ENCODE results near the gene CCNYL1.
A peak's percentile ranks its signal among the peaks of the same experiment; 100 is the strongest.
"Not testable (repeated sequence)": the region's sequence is repeated elsewhere in the genome, so short reads cannot be mapped to it uniquely, and the experiment has no call there.

Gene CCNYL1

GRCh38 chr2:207697411-207697810 lies 14.0 kb upstream of the CCNYL1 start:
- H3K27ac ChIP-seq (ENCODE audit: low read depth, low read length, severe bottlenecking): no peak overlapping the region
- H3K4me1 ChIP-seq (ENCODE audit: control insufficient read depth, insufficient read depth, low read length, poor library complexity, severe bottlenecking): no peaks in the 10 kb centered on the region
- WGBS, 2 experiments (ENCODE audit: insufficient coverage in 2 of 2): 88 to 100% methylated on average over 1 of the region's 1 CpG
- no peaks in the 10 kb centered on the region for H3K9me3 ChIP-seq (ENCODE audit: control insufficient read depth, low read length)
- no peak overlapping the region for H3K4me3 ChIP-seq (ENCODE audit: extremely low read depth, insufficient read depth, low read length, poor library complexity, severe bottlenecking)
- H3K36me3 ChIP-seq (ENCODE audit: control insufficient read depth, insufficient read depth, low read length): no peaks in the 10 kb centered on the region

- Histone ChIP-seq H3K4me1 (ENCODE audit: control insufficient read depth, insufficient read depth, low read length, poor library complexity, severe bottlenecking) (no peaks in the 10 kb centered on the region), H3K36me3 (ENCODE audit: control insufficient read depth, insufficient read depth, low read length) (no peaks in the 10 kb centered on the region), H3K9me3 (ENCODE audit: control insufficient read depth, low read length) (no peaks in the 10 kb centered on the region), H3K4me3 (ENCODE audit: extremely low read depth, insufficient read depth, low read length, poor library complexity, severe bottlenecking) (no peak overlapping the region), H3K27ac (ENCODE audit: low read depth, low read length, severe bottlenecking) (no peak overlapping the region)
- 93 to 97% methylated on average over 5 of the region's 5 CpGs for WGBS, 2 experiments (ENCODE audit: insufficient coverage in 2 of 2)
These were observed 13.1 kb upstream of the CCNYL1 start for GRCh38 chr2:207698301-207698700.

- Histone ChIP-seq H3K27ac (ENCODE audit: low read depth, low read length, severe bottlenecking) (no peak overlapping the region), H3K36me3 (ENCODE audit: control insufficient read depth, insufficient read depth, low read length) (no peaks in the 10 kb centered on the region), H3K9me3 (ENCODE audit: control insufficient read depth, low read length) (no peaks in the 10 kb centered on the region), H3K4me3 (ENCODE audit: extremely low read depth, insufficient read depth, low read length, poor library complexity, severe bottlenecking) (no peak overlapping the region), H3K4me1 (ENCODE audit: control insufficient read depth, insufficient read depth, low read length, poor library complexity, severe bottlenecking) (peaks cover 5% of the 10 kb centered on the region)
- 80 to 94% methylated on average over 1 to 2 of the region's 3 CpGs for WGBS, 2 experiments (ENCODE audit: insufficient coverage in 2 of 2)
These were observed 7.4 kb upstream of the CCNYL1 start for GRCh38 chr2:207704078-207704477.

GRCh38 chr2:207704671-207705070 lies 6.8 kb upstream of the CCNYL1 start:
- H3K27ac ChIP-seq (ENCODE audit: low read depth, low read length, severe bottlenecking): no peak overlapping the region
- no peaks in the 10 kb centered on the region for H3K9me3 ChIP-seq (ENCODE audit: control insufficient read depth, low read length)
- H3K36me3 ChIP-seq (ENCODE audit: control insufficient read depth, insufficient read depth, low read length): no peaks in the 10 kb centered on the region
- no peak overlapping the region for H3K4me3 ChIP-seq (ENCODE audit: extremely low read depth, insufficient read depth, low read length, poor library complexity, severe bottlenecking)
- H3K4me1 ChIP-seq (ENCODE audit: control insufficient read depth, insufficient read depth, low read length, poor library complexity, severe bottlenecking): peaks cover 5% of the 10 kb centered on the region

DNA sequence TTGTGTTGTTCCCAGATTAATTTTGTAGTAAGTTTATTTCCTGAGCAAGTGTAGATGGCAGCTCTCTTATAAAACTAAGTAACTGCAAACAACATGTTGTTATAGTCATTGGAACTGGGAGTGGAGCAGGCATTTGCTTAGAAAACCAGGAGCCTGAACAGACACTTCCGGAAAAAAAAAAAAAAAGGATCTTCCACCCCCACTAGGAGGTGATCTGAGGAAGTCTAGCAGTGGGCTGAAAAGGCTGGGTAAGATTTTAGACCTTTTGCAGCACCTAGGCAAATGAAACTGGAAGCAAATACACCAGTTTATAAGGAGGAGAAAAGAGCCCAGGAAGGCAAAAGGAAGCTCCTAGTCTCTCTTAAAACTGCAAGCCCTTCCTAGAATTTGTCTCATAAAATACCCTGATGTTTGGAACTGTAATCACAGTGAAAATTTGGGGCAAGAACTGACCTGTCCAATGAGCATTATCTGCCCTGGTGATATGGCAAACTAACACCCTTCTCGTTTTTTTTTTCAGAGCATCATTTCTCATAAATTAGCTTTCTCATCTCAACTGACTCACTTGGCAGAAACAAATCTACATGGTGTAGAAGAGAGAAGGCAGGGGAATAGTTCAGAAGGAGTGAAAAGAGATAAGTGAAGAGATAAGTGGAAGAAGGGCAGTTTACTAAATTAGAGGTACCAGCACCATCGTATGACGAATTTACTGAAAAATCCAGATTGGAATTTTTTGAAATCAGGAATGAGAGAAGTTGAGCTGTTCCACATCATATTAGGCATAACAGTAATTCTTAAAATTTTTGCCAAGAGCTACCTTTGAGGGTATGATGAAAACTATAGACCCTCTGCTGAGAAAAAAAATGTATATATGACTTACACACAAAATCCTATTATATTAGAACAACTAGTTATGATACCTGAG lies 4.2 kb upstream of the CCNYL1 start:
- WGBS, 2 experiments (ENCODE audit: insufficient coverage in 2 of 2): 90% methylated on average over 2 of the region's 4 CpGs; no CpG with 5 or more reads in 1 of the 2 experiments
- H3K27ac ChIP-seq (ENCODE audit: low read depth, low read length, severe bottlenecking): no peak overlapping the region
- H3K4me3 ChIP-seq (ENCODE audit: extremely low read depth, insufficient read depth, low read length, poor library complexity, severe bottlenecking): no peak overlapping the region

GRCh38 chr2:207711750-207712530 lies 500 bp downstream of the CCNYL1 start:
- WGBS, 2 experiments (ENCODE audit: insufficient coverage in 2 of 2): 0% methylated on average over 27 to 49 of the region's 67 CpGs
- Histone ChIP-seq H3K27ac (ENCODE audit: low read depth, low read length, severe bottlenecking) (peak overlapping the region; percentile 79), H3K36me3 (ENCODE audit: control insufficient read depth, insufficient read depth, low read length) (peaks cover 16% of the 10 kb centered on the region), H3K9me3 (ENCODE audit: control insufficient read depth, low read length) (no peaks in the 10 kb centered on the region), H3K4me3 (ENCODE audit: extremely low read depth, insufficient read depth, low read length, poor library complexity, severe bottlenecking) (peak overlapping the region; percentile 86), H3K4me1 (ENCODE audit: control insufficient read depth, insufficient read depth, low read length, poor library complexity, severe bottlenecking) (peaks cover 11% of the 10 kb centered on the region)

More for the DNA sequence above, 4.2 kb upstream of the CCNYL1 start:
- no peaks in the 10 kb centered on the region for H3K9me3 ChIP-seq (ENCODE audit: control insufficient read depth, low read length)
- no peaks in the 10 kb centered on the region for H3K36me3 ChIP-seq (ENCODE audit: control insufficient read depth, insufficient read depth, low read length)
- H3K4me1 ChIP-seq (ENCODE audit: control insufficient read depth, insufficient read depth, low read length, poor library complexity, severe bottlenecking): peaks cover 13% of the 10 kb centered on the region

- WGBS, 2 experiments (ENCODE audit: insufficient coverage in 2 of 2): 100% methylated on average over 1 to 2 of the region's 5 CpGs
- no peaks in the 10 kb centered on the region for H3K9me3 ChIP-seq (ENCODE audit: control insufficient read depth, low read length)
- no peaks in the 10 kb centered on the region for H3K4me1 ChIP-seq (ENCODE audit: control insufficient read depth, insufficient read depth, low read length, poor library complexity, severe bottlenecking)
- H3K4me3 ChIP-seq (ENCODE audit: extremely low read depth, insufficient read depth, low read length, poor library complexity, severe bottlenecking): no peak overlapping the region
- no peak overlapping the region for H3K27ac ChIP-seq (ENCODE audit: low read depth, low read length, severe bottlenecking)
- H3K36me3 ChIP-seq (ENCODE audit: control insufficient read depth, insufficient read depth, low read length): peaks cover 24% of the 10 kb centered on the region
These were observed 4.6 kb downstream of the CCNYL1 start for GRCh38 chr2:207716056-207716455.

GRCh38 chr2:207718521-207718920 lies 7.1 kb downstream of the CCNYL1 start:
- Histone ChIP-seq H3K4me3 (ENCODE audit: extremely low read depth, insufficient read depth, low read length, poor library complexity, severe bottlenecking) (no peak overlapping the region), H3K36me3 (ENCODE audit: control insufficient read depth, insufficient read depth, low read length) (peaks cover 24% of the 10 kb centered on the region), H3K9me3 (ENCODE audit: control insufficient read depth, low read length) (no peaks in the 10 kb centered on the region), H3K4me1 (ENCODE audit: control insufficient read depth, insufficient read depth, low read length, poor library complexity, severe bottlenecking) (no peaks in the 10 kb centered on the region), H3K27ac (ENCODE audit: low read depth, low read length, severe bottlenecking) (no peak overlapping the region)
- no CpG with 5 or more reads among the region's 3 CpGs for WGBS, 2 experiments (ENCODE audit: insufficient coverage in 2 of 2)

GRCh38 chr2:207719008-207719407 lies 7.6 kb downstream of the CCNYL1 start:
- H3K4me1 ChIP-seq (ENCODE audit: control insufficient read depth, insufficient read depth, low read length, poor library complexity, severe bottlenecking): no peaks in the 10 kb centered on the region
- H3K36me3 ChIP-seq (ENCODE audit: control insufficient read depth, insufficient read depth, low read length): peaks cover 24% of the 10 kb centered on the region
- no CpG with 5 or more reads among the region's 1 CpG for WGBS, 2 experiments (ENCODE audit: insufficient coverage in 2 of 2)
- no peak overlapping the region for H3K27ac ChIP-seq (ENCODE audit: low read depth, low read length, severe bottlenecking)
- H3K9me3 ChIP-seq (ENCODE audit: control insufficient read depth, low read length): no peaks in the 10 kb centered on the region
- no peak overlapping the region for H3K4me3 ChIP-seq (ENCODE audit: extremely low read depth, insufficient read depth, low read length, poor library complexity, severe bottlenecking)

DNA sequence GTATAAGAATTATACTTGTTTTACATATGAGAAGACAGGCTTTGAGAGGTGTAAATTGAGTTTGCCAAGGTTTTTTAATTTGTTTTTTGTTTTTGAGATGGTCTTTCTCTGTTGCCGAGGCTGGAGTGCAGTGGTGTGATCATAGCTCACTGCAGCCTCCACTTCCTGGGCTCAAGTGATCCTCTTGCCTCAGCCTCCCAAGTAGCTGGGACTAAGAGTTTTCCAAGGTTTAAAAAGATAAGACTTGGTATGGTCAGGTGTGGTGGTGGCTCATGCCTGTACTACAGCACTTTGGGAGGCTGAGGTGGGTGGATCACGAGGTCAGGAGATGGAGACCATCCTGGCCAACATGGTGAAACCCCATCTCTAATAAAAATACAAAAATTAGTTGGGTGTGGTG lies 8.2 kb downstream of the CCNYL1 start:
- 100% methylated on average over 1 of the region's 2 CpGs; no CpG with 5 or more reads in 1 of the 2 experiments for WGBS, 2 experiments (ENCODE audit: insufficient coverage in 2 of 2)
- not testable (repeated sequence) for H3K4me1 ChIP-seq (ENCODE audit: control insufficient read depth, insufficient read depth, low read length, poor library complexity, severe bottlenecking); H3K4me3 ChIP-seq (ENCODE audit: extremely low read depth, insufficient read depth, low read length, poor library complexity, severe bottlenecking); H3K9me3 ChIP-seq (ENCODE audit: control insufficient read depth, low read length); H3K27ac ChIP-seq (ENCODE audit: low read depth, low read length, severe bottlenecking)
- peaks cover 18% of the 10 kb centered on the region for H3K36me3 ChIP-seq (ENCODE audit: control insufficient read depth, insufficient read depth, low read length)

Data from mesodermal cell (in vitro differentiated cells).